COLO668 (cell line): ENCODE results near the gene MAPKAP1.
"Not testable (repeated sequence)": the region's sequence is repeated elsewhere in the genome, so short reads cannot be mapped to it uniquely, and the experiment has no call there.

Experiments
- DNase-seq: peaks from one replicate; lab custom pipeline; 2025; ENCODE audit not compliant: unreplicated experiment; lab: John Stamatoyannopoulos, UW

Gene MAPKAP1

GRCh38 chr9:125732562-125732961 lies 25.6 kb upstream of the MAPKAP1 start:
- DNase-seq = no peak

GRCh38 chr9:125730168-125730567 lies 23.2 kb upstream of the MAPKAP1 start:
- DNase-seq = no peak

DNA sequence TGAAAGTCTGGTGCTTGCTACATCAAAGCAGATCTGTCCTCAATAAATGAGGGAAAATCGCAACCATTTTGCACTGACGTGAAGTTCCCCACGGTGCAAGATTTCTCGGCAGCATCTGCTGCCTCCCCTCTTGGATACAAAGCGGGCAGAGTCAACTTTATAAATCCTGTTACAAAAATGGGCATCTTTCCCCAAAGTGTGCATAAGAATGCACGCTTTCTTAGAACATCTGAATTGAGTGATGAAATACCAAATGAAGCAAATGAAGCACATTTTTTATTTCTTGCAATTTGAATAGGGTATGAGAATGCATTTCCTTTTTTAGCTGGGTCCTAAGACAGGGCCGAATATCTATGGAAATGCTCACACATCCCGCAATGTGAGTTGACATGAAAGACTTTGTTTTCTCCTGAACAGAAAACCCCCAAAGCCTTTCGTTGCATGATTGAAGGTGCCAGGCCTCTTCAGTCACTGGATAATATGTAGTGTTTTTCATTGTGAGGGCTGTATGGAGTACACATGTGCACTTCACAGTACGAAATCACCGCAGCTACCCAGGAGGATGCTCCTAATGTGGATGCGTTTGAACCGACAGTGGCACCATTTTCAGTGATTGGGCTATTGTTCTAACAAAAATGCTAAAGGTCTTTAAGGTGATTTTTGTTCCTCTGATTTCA lies 19.6 kb upstream of the MAPKAP1 start:
- DNase-seq = no peak

- DNase-seq = no peak
These were observed 430 bp upstream of the MAPKAP1 start for GRCh38 chr9:125707472-125707804.

- DNase-seq = no peak
These were observed 1.1 kb downstream of the MAPKAP1 start for GRCh38 chr9:125705893-125706292.

GRCh38 chr9:125703662-125704061 lies 3.3 kb downstream of the MAPKAP1 start:
- no peak for DNase-seq

GRCh38 chr9:125701351-125701750 lies 5.7 kb downstream of the MAPKAP1 start:
- DNase-seq = no peak

- no peak for DNase-seq
These were observed 6.2 kb downstream of the MAPKAP1 start for GRCh38 chr9:125700791-125701190.

GRCh38 chr9:125699870-125700269 lies 7.1 kb downstream of the MAPKAP1 start:
- no peak for DNase-seq

DNA sequence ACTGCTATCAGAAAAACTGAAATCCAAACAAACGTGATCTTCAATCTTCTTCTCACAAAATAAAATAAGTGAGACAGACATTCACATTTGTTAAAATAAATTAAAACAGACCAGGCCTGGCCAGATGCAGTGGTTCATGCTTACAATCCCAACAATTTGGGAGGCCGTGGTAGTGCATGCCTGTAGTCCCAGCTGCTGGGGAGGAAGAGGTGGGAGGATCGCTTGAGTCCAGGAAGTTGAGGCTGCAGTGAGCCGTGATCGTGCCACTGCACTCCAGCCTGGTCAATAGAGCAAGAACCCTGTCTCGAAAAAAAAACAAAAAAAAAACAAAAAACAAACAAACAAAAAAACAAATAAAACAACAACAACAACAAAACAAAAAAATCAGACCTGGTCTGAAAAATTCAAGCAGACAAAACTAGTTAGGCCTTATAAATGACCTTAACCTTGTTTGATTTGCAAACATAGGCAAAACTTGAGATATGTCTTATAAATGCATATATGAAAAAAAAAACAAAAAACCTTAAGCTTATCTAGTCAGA lies 10.8 kb downstream of the MAPKAP1 start:
- no peak for DNase-seq

GRCh38 chr9:125695548-125695947 lies 11.5 kb downstream of the MAPKAP1 start:
- not testable (repeated sequence) for DNase-seq

DNA sequence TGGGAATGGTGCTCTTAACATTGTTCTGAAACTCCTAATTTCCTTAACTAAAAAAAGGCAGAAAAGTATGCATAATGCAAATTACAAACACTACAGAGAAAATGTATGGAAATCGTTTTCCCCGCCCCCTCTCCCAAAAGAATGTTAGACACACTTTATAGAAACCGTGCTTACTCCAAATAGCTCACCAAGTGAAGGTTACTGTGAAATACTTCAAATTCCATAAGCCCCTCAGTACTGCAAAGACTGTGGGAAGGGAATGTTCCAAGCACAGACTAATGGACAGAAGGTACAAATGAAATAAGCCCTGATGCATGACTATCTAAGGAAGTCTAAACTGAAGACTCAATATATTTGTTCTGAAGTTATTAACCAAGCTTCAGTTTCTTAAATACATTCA lies 12.5 kb downstream of the MAPKAP1 start:
- no peak for DNase-seq

GRCh38 chr9:125693492-125693891 lies 13.5 kb downstream of the MAPKAP1 start:
- DNase-seq = not testable (repeated sequence)

- DNase-seq = no peak
These were observed 15.1 kb downstream of the MAPKAP1 start for GRCh38 chr9:125691869-125692268.

GRCh38 chr9:125690679-125691078 lies 16.3 kb downstream of the MAPKAP1 start:
- DNase-seq = no peak

DNA sequence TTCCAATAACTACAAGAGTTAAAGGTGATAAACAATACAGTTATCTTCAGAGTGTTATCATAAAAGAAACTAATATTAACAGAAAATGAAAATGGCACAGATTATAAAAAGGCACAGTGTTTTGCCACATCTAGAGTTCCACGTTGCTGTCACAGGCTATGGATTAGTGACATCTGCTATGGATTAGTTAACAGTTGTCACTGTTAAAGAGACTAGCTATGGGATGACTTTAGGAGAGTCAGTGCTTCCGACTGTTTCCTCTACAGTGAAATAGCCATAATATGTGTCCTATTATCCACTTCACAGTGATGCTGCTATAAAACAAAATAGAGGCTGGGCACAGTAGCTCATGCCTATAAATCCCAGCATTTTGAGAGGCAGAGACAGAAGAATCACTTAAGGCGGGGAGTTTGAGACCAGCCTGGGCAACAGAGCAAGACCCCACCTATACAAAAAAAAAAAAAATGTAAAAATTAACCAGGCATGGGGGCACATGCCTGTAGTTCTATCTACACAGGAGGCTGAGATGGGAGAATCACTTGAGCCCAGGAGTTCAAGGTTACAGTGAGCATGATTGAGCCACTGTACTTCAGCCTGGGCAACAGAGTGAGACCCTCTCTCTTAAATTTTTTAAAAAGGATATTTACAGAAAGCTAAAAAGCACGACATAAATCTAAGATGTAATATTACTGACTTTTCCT lies 19.7 kb downstream of the MAPKAP1 start:
- no peak for DNase-seq

DNA sequence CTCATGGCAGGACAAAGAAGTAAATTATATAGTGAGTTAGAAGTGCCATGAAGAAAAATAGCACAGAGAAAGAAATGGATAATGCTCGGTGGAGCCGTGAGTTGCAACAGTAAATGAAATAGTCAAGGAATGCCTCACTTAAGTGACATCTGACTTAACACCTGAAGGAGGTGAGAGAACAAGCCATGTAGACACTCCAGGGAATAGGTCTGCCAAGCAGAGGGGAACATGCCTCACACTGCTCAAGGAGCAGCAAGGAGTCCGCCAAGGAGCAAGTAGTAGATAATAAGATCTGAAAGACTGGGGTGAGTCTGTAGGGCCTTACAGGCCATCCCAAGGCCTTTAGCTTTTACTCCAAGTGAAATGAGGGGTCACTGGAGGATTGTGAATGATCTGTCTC lies 21.8 kb downstream of the MAPKAP1 start:
- DNase-seq = no peak

DNA sequence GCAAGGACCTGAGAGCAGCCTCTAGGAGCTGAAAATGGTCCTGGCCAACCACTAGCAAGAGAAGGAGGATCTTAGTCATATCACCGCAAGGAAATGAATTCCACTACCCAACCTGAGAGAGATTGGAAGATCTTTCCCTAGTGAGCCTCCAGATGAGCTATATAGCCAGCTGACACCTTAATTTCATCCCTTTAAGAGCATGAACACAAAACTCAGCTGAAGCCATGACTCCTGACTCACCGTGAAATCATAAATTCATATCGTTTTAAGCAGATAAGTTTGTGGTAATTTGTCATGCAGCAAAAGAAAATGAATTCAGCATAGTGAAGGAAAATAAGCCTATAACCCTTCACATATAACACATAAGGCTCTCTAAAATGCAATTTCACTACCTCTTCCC lies 23.5 kb downstream of the MAPKAP1 start:
- no peak for DNase-seq

DNA sequence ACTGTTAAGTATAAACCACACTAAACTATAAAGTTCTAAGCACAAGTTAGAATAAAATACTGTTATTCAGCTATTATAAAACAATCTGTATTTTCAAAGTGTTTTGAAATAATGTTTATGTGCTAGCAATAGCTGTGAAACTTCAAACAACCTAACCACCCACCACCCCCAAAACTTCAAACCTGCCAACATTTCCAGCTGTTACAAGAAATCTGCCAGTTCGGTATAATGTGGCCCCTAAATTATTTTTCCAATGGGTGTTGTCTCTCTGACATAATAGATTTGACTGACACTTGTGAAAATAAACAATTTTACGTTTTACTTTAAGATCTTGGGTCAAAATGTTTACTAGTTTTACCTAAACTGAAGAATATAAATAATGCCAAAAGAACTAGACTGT lies 24.7 kb downstream of the MAPKAP1 start:
- DNase-seq = no peak

DNA sequence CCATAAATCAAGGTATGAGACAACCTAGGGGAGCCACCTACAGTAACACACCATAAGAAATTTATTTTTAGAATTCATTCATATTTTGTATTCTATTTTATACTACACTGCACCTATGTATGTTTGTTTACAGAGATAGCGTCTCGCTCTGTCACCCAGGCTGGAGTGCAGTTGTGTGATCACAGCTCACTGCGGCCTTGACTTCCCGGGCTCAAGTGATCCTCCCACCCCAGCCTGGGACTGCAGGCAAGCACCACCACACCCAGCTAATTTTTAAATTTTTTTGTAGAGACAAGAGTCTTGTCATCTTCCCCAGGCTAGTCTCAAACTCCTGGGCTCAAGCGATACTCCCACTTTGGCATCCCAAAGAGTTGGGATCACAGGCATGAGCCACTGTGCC lies 25.4 kb downstream of the MAPKAP1 start:
- no peak for DNase-seq

- DNase-seq = no peak
These were observed 25.9 kb downstream of the MAPKAP1 start for GRCh38 chr9:125681086-125681622.

DNA sequence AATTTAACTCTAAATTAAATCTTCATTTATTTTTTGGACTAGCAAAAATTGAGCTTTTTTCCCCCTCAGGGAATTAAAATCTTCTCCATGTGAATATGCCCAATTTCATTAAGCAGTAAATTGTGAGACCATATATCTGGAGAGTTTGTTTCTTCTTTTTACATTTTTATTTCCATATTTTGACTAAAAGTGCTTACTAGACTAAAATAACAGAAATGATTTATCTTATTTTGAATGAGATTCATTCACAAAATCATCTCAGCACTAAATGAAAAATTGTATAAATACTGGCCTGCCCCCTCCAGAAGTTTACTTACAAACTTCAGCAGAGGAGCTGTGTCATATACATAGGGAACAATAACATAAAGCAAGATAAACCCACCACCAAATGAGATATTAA lies 26.6 kb downstream of the MAPKAP1 start:
- no peak for DNase-seq
